ENCODE results near the gene TMC7.

Gene TMC7

GRCh38 chr16:19108409-19109287 lies 124.9 kb downstream of the TMC7 start:
- no peak overlapping the region for H3K4me3 ChIP-seq (ENCODE audit: low read depth, low read length)
- no peak for TF ChIP-seq CTCF (IDR thresholded peaks at IDR 0.05; ENCODE audit: low read depth, low read length, missing control alignments)
- DNase-seq (ENCODE audit: low read depth) = no peak

GRCh38 chr16:19109288-19109664 lies 125.5 kb downstream of the TMC7 start:
- no peak for TF ChIP-seq CTCF (IDR thresholded peaks at IDR 0.05; ENCODE audit: low read depth, low read length, missing control alignments)

GRCh38 chr16:19110537-19111360 lies 127.0 kb downstream of the TMC7 start:
- no peak for TF ChIP-seq CTCF (IDR thresholded peaks at IDR 0.05; ENCODE audit: low read depth, low read length, missing control alignments)
- DNase-seq (ENCODE audit: low read depth) = no peak
- no peak overlapping the region for H3K4me3 ChIP-seq (ENCODE audit: low read depth, low read length)

More at GRCh38 chr16:19109288-19109664, 125.5 kb downstream of the TMC7 start:
- no peak overlapping the region for H3K4me3 ChIP-seq (ENCODE audit: low read depth, low read length)
- DNase-seq (ENCODE audit: low read depth) = no peak

GRCh38 chr16:19112099-19112407 lies 128.3 kb downstream of the TMC7 start:
- H3K4me3 ChIP-seq (ENCODE audit: low read depth, low read length) = no peak overlapping the region
- DNase-seq (ENCODE audit: low read depth) = no peak
- TF ChIP-seq CTCF (IDR thresholded peaks at IDR 0.05; ENCODE audit: low read depth, low read length, missing control alignments) = no peak

All from GM12864 (cell line).